ACC112 (cell line): ENCODE measurements around the gene GUCA1A.
"Not testable (repeated sequence)": the region's sequence is repeated elsewhere in the genome, so short reads cannot be mapped to it uniquely, and the experiment has no call there.

Source experiments
- H2AFZ ChIP-seq: fragments of 200-600 bp; sonication (generic); one replicate; pipeline ENCODE4 v1.6.0; 2017; ENCODE audit warnings: antibody characterized with exemption, low read length; ENCODE audit not compliant: unreplicated experiment
- H3K27ac ChIP-seq: fragments of 200-600 bp; sonication (generic); 2 replicates; pipeline ENCODE4 v1.5.1; 2014; ENCODE audit warnings: low read depth, mild to moderate bottlenecking, antibody characterized with exemption, low read length, moderate library complexity
- H3K27me3 ChIP-seq: fragments of 200-600 bp; sonication (generic); 2 replicates; pipeline ENCODE4 v1.6.1; 2014; ENCODE audit warnings: mild to moderate bottlenecking, antibody characterized with exemption, low read length, moderate library complexity, mixed read lengths; ENCODE audit not compliant: insufficient read depth
- H3K36me3 ChIP-seq: fragments of 200-600 bp; sonication (generic); 2 replicates; pipeline ENCODE4 v1.6.1; 2016; ENCODE audit warnings: mild to moderate bottlenecking, antibody characterized with exemption, low read length, moderate library complexity, mixed read lengths; ENCODE audit not compliant: insufficient read depth
- H3K4me1 ChIP-seq: fragments of 200-600 bp; sonication (generic); one replicate; pipeline ENCODE4 v1.6.1; 2016; ENCODE audit warnings: low read length, mixed read lengths; ENCODE audit not compliant: insufficient read depth, unreplicated experiment, control insufficient read depth
- H3K4me3 ChIP-seq: fragments of 200-600 bp; sonication (generic); 2 replicates; pipeline ENCODE4 v1.5.1; 2014; ENCODE audit warnings: mild to moderate bottlenecking, low read depth, low read length
- H3K79me2 ChIP-seq: fragments of 200-600 bp; sonication (generic); one replicate; pipeline ENCODE4 v1.6.0; 2016; ENCODE audit warnings: low read length; ENCODE audit not compliant: control insufficient read depth, unreplicated experiment, insufficient read depth

GUCA1A gene

DNA sequence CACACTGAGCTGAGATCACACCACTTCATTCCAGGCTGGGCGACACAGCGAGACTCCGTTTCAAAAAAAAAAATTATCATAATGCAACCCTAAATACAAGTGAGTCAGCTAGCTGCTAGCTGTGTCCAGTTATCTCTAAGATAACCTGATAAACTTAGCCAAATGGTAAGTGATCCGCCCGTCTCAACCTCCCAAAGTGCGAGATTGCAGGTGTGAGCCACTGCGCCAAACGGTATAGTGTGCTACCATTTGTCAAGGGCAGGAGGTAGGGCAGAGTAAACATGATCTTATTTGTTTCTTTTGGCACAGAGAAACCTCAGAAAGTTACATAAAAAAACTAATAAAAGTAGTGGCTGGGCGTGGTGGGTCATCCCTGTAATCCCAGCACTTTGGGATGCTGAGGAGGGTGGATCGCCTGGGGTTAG, 26.0 kb upstream of the GUCA1A start:
- Histone ChIP-seq H3K27me3 (no peaks in the 10 kb centered on the region), H3K79me2 (no peaks in the 10 kb centered on the region), H3K27ac (no peak overlapping the region), H2AFZ (no peak overlapping the region), H3K36me3 (no peaks in the 10 kb centered on the region), H3K4me3 (no peak overlapping the region), H3K4me1 (peaks cover 7% of the 10 kb centered on the region)

DNA sequence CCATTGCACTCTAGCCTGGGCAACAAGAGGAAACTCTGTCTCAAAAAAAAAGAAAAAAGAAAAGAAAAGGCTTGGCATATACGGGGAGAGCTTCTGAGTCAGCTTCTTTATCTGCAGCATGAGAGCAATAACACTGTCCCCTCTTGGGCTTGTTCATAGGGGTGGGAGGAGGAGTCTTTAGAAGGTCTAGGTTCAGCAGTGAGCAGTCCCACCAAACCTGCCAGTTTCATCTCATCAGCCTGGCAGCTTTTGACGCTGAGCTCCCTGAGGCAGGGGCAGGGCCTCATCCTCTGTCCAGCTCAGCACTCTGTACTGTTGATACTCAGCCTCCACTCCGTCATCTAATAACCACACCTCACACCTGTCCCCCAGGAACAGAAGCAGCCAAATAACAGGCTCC, 25.1 kb upstream of the GUCA1A start:
- Histone ChIP-seq H3K27ac (no peak overlapping the region), H2AFZ (no peak overlapping the region), H3K27me3 (no peaks in the 10 kb centered on the region), H3K4me1 (peaks cover 7% of the 10 kb centered on the region), H3K4me3 (no peak overlapping the region), H3K36me3 (no peaks in the 10 kb centered on the region), H3K79me2 (no peaks in the 10 kb centered on the region)

DNA sequence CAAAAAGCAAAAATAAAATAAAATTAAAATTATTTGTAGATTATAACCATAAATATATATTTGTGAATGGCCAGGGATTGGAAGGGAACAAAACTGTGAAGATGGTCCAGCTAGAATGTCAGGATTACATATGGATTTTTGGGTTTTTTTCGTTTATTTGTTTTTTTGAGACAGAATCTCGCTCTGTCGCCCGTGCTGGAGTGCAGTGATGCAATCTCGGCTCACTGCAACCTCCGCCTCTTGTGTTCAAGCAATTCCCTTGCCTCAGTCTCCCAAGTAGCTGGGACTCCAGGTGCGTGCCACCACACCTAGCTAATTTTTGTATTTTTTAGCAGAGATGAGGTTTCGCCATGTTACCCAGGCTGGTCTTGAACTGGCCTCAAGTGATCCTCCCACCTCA, 22.9 kb upstream of the GUCA1A start:
- no peaks in the 10 kb centered on the region for H3K4me1 ChIP-seq
- no peak overlapping the region for H3K27ac ChIP-seq
- H2AFZ ChIP-seq = no peak overlapping the region
- no peak overlapping the region for H3K4me3 ChIP-seq
- H3K36me3 ChIP-seq = no peaks in the 10 kb centered on the region
- no peaks in the 10 kb centered on the region for H3K27me3 ChIP-seq
- H3K79me2 ChIP-seq = no peaks in the 10 kb centered on the region

DNA sequence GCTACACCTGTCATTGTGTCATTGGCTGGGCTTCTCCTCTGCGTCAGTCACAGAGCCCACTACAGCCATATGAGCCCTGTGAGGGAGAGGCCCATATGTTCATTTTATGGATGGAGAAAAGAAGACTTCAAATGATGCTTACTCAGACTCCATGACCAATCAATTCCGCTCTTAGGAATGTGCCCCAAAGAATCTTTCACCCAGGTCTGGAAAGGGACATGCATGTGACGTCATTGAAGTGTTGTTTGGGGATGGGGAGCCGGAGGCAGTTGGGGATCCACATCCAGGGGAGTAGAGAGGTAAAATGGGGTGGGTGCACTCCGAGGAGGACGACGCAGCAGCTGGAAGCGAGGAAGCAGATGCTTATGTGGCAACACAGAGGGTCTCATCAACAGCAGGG, 21.1 kb upstream of the GUCA1A start:
- H3K79me2 ChIP-seq = no peaks in the 10 kb centered on the region
- no peaks in the 10 kb centered on the region for H3K27me3 ChIP-seq
- H2AFZ ChIP-seq = no peak overlapping the region
- no peaks in the 10 kb centered on the region for H3K4me1 ChIP-seq
- H3K36me3 ChIP-seq = no peaks in the 10 kb centered on the region
- no peak overlapping the region for H3K4me3 ChIP-seq
- H3K27ac ChIP-seq = no peak overlapping the region

DNA sequence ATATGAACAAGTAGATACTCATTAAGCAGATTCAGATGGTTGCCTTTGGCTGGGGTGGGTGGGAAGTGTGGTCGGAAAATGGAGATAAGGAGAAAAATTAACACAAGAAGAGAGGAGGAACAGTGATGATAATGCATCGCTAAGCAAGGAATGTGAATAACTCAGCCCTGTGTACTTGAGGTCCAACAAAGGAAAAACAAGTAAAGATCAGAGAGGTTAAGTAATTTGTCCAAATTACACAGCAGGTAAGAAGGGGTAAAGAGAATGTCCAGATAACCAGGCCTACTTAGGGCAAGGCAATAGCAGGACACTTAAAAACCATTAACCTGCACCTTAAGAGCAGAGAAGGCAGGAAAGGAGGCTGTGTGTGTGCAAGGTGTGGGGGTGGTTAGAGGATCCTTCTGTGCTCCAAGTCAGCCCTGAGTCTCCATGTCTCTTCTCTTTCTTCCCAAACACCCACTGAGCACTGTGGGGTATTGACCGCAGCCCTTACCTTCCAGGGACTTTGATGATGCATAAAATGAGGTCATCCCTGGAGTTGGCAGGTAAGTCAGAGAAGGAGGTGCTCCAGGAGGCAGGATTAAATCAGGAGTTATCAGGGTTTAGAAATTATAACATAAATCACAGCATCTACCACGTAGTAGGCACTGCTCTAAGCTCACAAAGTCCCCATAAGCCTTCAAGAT, 20.5 kb upstream of the GUCA1A start:
- H3K4me3 ChIP-seq, H2AFZ ChIP-seq, H3K27ac ChIP-seq, H3K4me1 ChIP-seq, H3K36me3 ChIP-seq, H3K79me2 ChIP-seq, H3K27me3 ChIP-seq: not testable (repeated sequence)

DNA sequence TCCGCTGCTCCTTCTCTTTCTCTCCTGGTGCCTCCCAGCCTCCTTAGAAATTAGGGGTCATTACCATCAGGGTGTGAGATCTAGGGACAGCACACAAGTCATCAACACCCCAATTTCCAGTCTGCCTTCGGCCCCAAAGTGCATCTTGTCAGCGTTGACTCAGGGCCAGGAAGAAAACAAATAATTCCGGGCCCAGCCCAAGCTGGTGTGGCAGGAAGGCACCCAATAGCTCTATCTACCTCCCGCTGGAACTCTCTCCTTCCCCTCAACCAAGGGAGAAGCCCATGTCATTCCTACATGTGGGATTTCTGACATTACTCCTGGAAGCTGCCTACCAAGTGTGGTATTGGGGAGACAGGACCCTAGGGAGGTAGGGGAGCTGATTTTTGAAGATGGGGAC, 19.2 kb upstream of the GUCA1A start:
- Histone ChIP-seq H3K27me3 (no peaks in the 10 kb centered on the region), H2AFZ (no peak overlapping the region), H3K4me1 (peaks cover 8% of the 10 kb centered on the region), H3K79me2 (no peaks in the 10 kb centered on the region), H3K4me3 (no peak overlapping the region), H3K36me3 (no peaks in the 10 kb centered on the region), H3K27ac (no peak overlapping the region)

DNA sequence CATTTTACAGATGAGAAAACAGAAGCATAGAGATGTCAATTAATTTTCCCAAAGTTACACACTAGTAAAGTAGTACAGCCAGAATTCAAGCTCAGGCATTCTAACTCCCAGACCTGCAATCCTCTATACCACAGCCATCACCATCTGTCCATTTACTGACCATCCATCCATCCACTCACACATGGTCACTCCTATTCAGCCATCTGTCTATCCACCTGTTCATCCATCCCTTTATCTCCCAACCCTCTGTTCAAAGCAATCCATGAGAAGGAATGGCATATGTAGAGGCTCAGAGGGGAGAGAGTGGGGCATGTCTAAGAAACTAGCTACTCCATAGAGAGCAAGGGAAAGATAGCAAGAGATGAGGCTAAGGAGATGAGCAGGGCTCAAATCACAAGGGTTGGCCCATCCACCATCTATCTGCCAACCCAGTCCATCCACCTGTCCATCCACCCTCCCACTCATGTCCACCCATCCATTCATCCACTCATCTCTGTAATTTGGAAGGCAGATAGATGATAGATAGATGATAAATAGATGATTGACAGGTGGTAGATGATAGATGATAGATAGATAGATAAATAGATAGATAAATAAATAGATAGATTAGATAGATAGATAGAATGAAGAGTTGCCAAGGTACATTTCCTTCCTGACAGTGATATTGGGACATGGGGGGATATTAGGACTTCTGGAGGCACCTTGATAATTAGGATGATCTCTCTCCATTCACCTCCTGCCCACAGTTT, 18.5 kb upstream of the GUCA1A start:
- Histone ChIP-seq H3K79me2 (no peaks in the 10 kb centered on the region), H3K27ac (no peak overlapping the region), H2AFZ (no peak overlapping the region)

DNA sequence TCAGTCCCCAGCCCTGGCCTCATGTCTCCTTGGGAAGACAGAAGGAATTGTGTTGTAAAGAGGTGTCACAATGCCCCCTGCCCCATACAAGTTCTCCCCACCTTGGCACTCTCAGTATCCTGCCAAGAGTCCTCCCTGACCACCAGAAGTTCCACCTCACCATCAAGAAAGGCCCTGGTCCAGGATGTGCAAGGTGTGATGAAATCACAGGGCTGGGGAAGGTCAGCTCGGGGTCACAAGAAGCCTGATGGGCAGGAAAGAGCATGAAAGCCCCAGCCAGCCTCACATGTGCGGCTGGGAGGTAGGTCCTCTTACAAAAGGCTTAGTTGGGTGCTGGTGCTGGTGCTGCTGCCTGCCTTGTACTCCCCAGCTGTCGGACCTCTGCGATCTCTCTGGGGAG, 17.9 kb upstream of the GUCA1A start:
- Histone ChIP-seq H3K4me1 (peaks cover 8% of the 10 kb centered on the region), H3K79me2 (no peaks in the 10 kb centered on the region), H3K27ac (no peak overlapping the region), H3K4me3 (no peak overlapping the region), H3K27me3 (no peaks in the 10 kb centered on the region), H3K36me3 (no peaks in the 10 kb centered on the region), H2AFZ (no peak overlapping the region)

More for the DNA sequence above, 18.5 kb upstream of the GUCA1A start:
- Histone ChIP-seq H3K4me3 (no peak overlapping the region), H3K36me3 (no peaks in the 10 kb centered on the region), H3K27me3 (no peaks in the 10 kb centered on the region), H3K4me1 (peaks cover 8% of the 10 kb centered on the region)

DNA sequence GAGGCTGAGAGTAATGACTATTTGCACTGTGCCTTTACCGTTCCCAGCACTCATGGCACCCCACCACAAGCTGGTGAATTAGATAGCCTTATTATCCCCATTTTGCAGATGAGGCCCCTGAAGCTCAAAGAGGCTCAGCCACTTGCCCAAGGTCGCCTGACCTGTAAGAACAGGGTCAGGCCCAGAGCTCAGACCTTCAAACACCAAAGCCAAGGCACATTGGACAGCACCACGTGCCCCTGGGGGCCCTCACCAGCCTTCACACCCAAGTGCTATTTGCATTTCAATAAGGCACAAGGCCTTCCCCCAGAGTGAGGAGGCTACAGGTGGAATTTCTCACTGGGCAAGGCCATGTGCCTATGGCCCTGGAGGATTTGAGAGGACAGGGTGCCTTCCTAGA, 16.5 kb upstream of the GUCA1A start:
- no peak overlapping the region for H3K27ac ChIP-seq
- no peaks in the 10 kb centered on the region for H3K36me3 ChIP-seq
- H3K4me3 ChIP-seq = no peak overlapping the region
- H3K4me1 ChIP-seq = peaks cover 8% of the 10 kb centered on the region
- H3K27me3 ChIP-seq = no peaks in the 10 kb centered on the region
- no peak overlapping the region for H2AFZ ChIP-seq
- no peaks in the 10 kb centered on the region for H3K79me2 ChIP-seq

DNA sequence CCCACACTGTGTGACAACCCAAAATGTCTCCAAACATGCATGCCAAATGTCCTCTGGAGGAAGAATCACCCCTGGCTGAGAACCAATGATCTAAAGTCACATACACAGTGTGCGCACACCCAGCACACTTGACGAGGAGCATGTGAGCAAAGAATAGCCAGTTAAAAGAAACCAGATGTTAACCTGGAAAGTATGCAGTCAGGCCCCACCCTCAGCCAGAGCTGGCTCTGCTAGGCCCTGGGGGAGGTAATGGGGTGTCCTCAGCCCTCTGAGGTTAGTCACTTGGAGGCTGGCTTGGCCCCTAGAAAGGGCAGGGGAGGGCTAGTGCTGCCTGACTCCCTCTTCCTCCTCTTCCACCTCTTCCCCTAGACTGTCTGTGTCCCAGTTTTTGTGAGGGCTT, 15.2 kb upstream of the GUCA1A start:
- Histone ChIP-seq H2AFZ (no peak overlapping the region), H3K36me3 (no peaks in the 10 kb centered on the region), H3K27me3 (no peaks in the 10 kb centered on the region), H3K27ac (no peak overlapping the region), H3K4me3 (no peak overlapping the region), H3K4me1 (peaks cover 8% of the 10 kb centered on the region), H3K79me2 (no peaks in the 10 kb centered on the region)

DNA sequence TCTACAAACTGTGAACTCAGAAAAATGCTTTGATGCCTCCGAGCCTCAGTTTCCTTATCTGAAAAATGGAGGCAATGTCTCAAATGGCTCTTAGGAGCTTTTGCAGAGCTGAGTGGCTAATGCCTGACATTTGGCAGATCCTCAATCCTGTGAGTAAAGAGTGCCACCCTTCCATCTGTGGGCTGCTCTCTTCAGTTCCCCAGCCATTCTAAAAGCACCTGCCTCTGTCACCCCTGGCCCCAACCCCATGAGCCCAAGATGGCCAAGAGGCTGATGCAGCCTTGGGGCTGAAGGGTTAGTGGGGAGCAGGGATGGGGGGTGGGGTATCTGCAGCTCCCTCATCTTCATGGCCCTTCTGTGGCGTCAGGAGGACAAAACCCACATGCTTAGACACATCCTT, 14.5 kb upstream of the GUCA1A start:
- no peak overlapping the region for H3K27ac ChIP-seq
- H2AFZ ChIP-seq = no peak overlapping the region
- no peak overlapping the region for H3K4me3 ChIP-seq
- H3K79me2 ChIP-seq = no peaks in the 10 kb centered on the region
- H3K4me1 ChIP-seq = peaks cover 8% of the 10 kb centered on the region
- H3K27me3 ChIP-seq = no peaks in the 10 kb centered on the region
- H3K36me3 ChIP-seq = no peaks in the 10 kb centered on the region
